ENCODE data around the gene ACOXL.

DNA sequence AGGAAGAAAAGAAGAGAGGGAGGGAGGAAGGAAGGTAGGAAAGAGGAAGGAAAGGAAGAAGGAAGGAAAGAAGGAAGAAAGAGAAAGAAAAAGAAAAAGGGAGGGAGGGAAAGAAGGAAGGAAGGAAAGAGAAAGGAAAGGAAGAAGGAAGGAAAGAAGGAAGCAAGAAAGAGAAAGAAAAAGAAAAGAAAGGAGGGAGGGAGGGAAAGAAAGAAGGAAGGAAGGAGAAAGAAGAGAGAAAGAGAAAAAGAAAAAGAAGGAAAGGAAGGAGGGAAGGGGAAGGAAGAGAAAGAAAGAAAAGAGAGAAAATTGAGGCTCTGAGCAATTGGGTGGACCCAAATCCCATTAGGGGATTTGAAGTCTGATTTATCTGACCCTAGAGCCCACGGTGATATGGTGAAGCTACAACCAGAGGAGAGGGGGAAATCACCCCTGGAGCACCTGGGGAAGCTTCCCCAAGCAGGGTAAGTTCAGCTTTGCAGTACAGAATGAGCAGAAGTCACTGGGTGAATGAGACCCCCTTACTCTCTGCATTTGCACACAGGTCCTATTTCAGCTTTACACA, 210.8 kb downstream of the ACOXL start:
- TF ChIP-seq, protein P1, sequence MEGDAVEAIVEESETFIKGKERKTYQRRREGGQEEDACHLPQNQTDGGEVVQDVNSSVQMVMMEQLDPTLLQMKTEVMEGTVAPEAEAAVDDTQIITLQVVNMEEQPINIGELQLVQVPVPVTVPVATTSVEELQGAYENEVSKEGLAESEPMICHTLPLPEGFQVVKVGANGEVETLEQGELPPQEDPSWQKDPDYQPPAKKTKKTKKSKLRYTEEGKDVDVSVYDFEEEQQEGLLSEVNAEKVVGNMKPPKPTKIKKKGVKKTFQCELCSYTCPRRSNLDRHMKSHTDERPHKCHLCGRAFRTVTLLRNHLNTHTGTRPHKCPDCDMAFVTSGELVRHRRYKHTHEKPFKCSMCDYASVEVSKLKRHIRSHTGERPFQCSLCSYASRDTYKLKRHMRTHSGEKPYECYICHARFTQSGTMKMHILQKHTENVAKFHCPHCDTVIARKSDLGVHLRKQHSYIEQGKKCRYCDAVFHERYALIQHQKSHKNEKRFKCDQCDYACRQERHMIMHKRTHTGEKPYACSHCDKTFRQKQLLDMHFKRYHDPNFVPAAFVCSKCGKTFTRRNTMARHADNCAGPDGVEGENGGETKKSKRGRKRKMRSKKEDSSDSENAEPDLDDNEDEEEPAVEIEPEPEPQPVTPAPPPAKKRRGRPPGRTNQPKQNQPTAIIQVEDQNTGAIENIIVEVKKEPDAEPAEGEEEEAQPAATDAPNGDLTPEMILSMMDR (IDR thresholded peaks at IDR 0.05): no peak
- no peak for TF ChIP-seq POLR2A (IDR thresholded peaks at IDR 0.05)

Measured in esophagus squamous epithelium (tissue), 4 donors.